HEK293 (cell line): ENCODE measurements around the gene HMGXB4.

Source experiments
- CTCF ChIA-PET: fragments of 350-600 bp; formaldehyde crosslinking; extraction: SDS; loops from one replicate; lab custom pipeline; 2021; ENCODE audit warnings: antibody characterized with exemption; lab: Yijun Ruan, JAX
- POLR2A ChIA-PET: fragments of 300-600 bp; formaldehyde crosslinking; extraction: SDS; loops from one replicate; lab custom pipeline; 2020; ENCODE audit warnings: antibody characterized with exemption, inconsistent platforms; lab: Yijun Ruan, JAX
- H3K27ac ChIP-seq: fragments of 200-500 bp; sonication (Bioruptor generic); 2 replicates; pipeline ENCODE4 v1.5.1; 2014; ENCODE audit warnings: low read depth, low read length, control low read depth, inconsistent platforms; ENCODE audit errors: extremely low read depth
- H3K36me3 ChIP-seq, 2 experiments: fragments of 200-500 bp in 1 of 2; sonication (Bioruptor generic) in 1 of 2; 1 replicate in 1 of 2; 2 replicates in 1 of 2; pipeline ENCODE4 v1.5.1; 2014 to 2017; ENCODE audit warnings: inconsistent platforms in 2 of 2, low read length in 2 of 2; ENCODE audit not compliant: control insufficient read depth in 2 of 2, insufficient read depth in 1 of 2
- H3K4me1 ChIP-seq: fragments of 200-500 bp; sonication (Bioruptor generic); 2 replicates; pipeline ENCODE4 v1.5.1; 2014; ENCODE audit warnings: mild to moderate bottlenecking, low read length, inconsistent platforms; ENCODE audit not compliant: control insufficient read depth, insufficient read depth
- H3K4me3 ChIP-seq: 2 replicates; pipeline ENCODE4 v1.5.1; 2011; ENCODE audit warnings: low read depth, mild to moderate bottlenecking, control low read depth, low read length, moderate library complexity
- H3K9me3 ChIP-seq: fragments of 200-500 bp; sonication (Bioruptor generic); 2 replicates; pipeline ENCODE4 v1.5.1; 2014; ENCODE audit warnings: low read depth, low read length, inconsistent platforms; ENCODE audit not compliant: control insufficient read depth, insufficient read depth
- SCRT2 ChIP-seq: fragments of 450-650 bp; formaldehyde crosslinking; IDR thresholded peaks from 2 replicates; pipeline ENCODE4 v1.5.1; 2016; ENCODE audit warnings: missing biosample characterization, missing genetic modification characterization
- SP2 ChIP-seq: fragments of 450-650 bp; formaldehyde crosslinking; IDR thresholded peaks from 2 replicates; pipeline ENCODE4 v1.5.1; 2016; ENCODE audit warnings: missing biosample characterization, missing genetic modification characterization
- ZBTB17 ChIP-seq: fragments of 450-650 bp; formaldehyde crosslinking; IDR thresholded peaks from 2 replicates; pipeline ENCODE4 v1.5.1; 2016; ENCODE audit warnings: missing biosample characterization, missing genetic modification characterization
- ZFHX2 ChIP-seq: fragments of 450-650 bp; formaldehyde crosslinking; conservative IDR thresholded peaks from 2 replicates; pipeline ENCODE4 v1.5.1; 2016; ENCODE audit warnings: missing biosample characterization, missing genetic modification characterization
- ZFP37 ChIP-seq: fragments of 450-650 bp; formaldehyde crosslinking; IDR thresholded peaks from 2 replicates; pipeline ENCODE4 v1.5.1; 2016; ENCODE audit warnings: missing biosample characterization, missing genetic modification characterization
- ZFP41 ChIP-seq: fragments of 450-650 bp; formaldehyde crosslinking; IDR thresholded peaks from 2 replicates; pipeline ENCODE4 v1.5.1; 2016; ENCODE audit warnings: missing biosample characterization, missing genetic modification characterization, borderline replicate concordance
- ZFP69B ChIP-seq: fragments of 450-650 bp; formaldehyde crosslinking; IDR thresholded peaks from 2 replicates; pipeline ENCODE4 v1.5.1; 2016; ENCODE audit warnings: missing biosample characterization, missing genetic modification characterization
- ZIC2 ChIP-seq: fragments of 450-650 bp; formaldehyde crosslinking; IDR thresholded peaks from 2 replicates; pipeline ENCODE4 v1.5.1; 2016; ENCODE audit warnings: missing biosample characterization, missing genetic modification characterization
- ZNF211 ChIP-seq: fragments of 450-650 bp; formaldehyde crosslinking; IDR thresholded peaks from 2 replicates; pipeline ENCODE4 v1.5.1; 2016; ENCODE audit warnings: low read depth, missing biosample characterization, missing genetic modification characterization
- ZNF341 ChIP-seq: fragments of 450-650 bp; formaldehyde crosslinking; IDR thresholded peaks from 2 replicates; pipeline ENCODE4; 2016; ENCODE audit warnings: low read depth, missing biosample characterization, missing genetic modification characterization
- ZNF571 ChIP-seq: fragments of 450-650 bp; formaldehyde crosslinking; IDR thresholded peaks from 2 replicates; pipeline ENCODE4 v1.5.0; 2017; ENCODE audit warnings: missing biosample characterization, missing genetic modification characterization
- ZNF629 ChIP-seq: fragments of 450-650 bp; formaldehyde crosslinking; IDR thresholded peaks from 2 replicates; pipeline ENCODE4 v1.5.1; 2017; ENCODE audit warnings: missing biosample characterization, missing genetic modification characterization
- ZNF654 ChIP-seq: fragments of 450-650 bp; formaldehyde crosslinking; IDR thresholded peaks from 2 replicates; pipeline ENCODE4 v1.5.1; 2016; ENCODE audit warnings: low read depth, missing biosample characterization, missing genetic modification characterization
- ZSCAN23 ChIP-seq: fragments of 450-650 bp; formaldehyde crosslinking; IDR thresholded peaks from 2 replicates; pipeline ENCODE4 v1.5.1; 2016; ENCODE audit warnings: missing biosample characterization, missing genetic modification characterization
- TF ChIP-seq, protein P1 (sequence below): fragments of 450-650 bp; formaldehyde crosslinking; IDR thresholded peaks from 2 replicates; pipeline ENCODE4 v1.5.1; 2016; ENCODE audit warnings: missing biosample characterization, missing genetic modification characterization, low read depth
- TF ChIP-seq, protein P2 (sequence below): fragments of 450-650 bp; formaldehyde crosslinking; IDR thresholded peaks from 2 replicates; pipeline ENCODE4 v1.5.1; 2016; ENCODE audit warnings: missing biosample characterization, missing genetic modification characterization
- TF ChIP-seq, protein P3 (sequence below): fragments of 450-650 bp; formaldehyde crosslinking; IDR thresholded peaks from 2 replicates; pipeline ENCODE4 v1.5.1; 2016; ENCODE audit warnings: missing biosample characterization, missing genetic modification characterization

HMGXB4 gene

DNA sequence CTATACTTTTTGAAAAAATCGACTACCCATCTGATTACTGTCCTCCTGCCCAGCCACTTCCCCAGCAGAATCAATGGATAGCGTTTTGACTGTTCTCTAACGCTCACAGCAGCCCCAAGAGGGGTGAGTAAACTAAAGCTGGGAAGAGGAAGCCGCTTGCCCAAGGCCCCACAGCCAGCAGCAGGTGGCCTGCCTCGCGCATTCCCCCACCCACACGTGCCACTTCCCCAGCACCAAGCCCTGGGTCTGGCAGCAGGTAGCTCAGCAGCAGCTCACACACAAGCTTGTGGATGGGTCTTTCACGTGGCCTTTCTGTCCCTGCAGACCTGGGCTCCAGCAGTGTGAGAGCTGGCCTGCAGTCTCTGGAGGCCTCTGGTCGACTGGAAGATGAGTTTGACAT is 76.7 kb downstream of the HMGXB4 start:
- CTCF ChIA-PET: interaction anchor here (0.5 kb wide), 1 partner anchor 14 kb away, joined by 3 read pairs; no protein-coding TSS in a partner anchor
- no peaks in the 10 kb centered on the region for H3K9me3 ChIP-seq
- no peak overlapping the region for H3K27ac ChIP-seq
- POLR2A ChIA-PET: no interaction called here
- H3K4me3 ChIP-seq: no peak overlapping the region
- H3K4me1 ChIP-seq: no peaks in the 10 kb centered on the region
- peaks cover 4 to 92% of the 10 kb centered on the region in 2 experiments; a peak in 2 of 3 replicates for H3K36me3 ChIP-seq
- TF ChIP-seq SCRT2 (tag by site-specific recombination) (peak; percentile 60; the same call in 1 of the 2 replicates), ZNF211 (tag by site-specific recombination) (no peak), ZFHX2 (peak; percentile 34; the same call in 1 of the 2 replicates), ZIC2 (tag by site-specific recombination) (peak; percentile 88)

DNA sequence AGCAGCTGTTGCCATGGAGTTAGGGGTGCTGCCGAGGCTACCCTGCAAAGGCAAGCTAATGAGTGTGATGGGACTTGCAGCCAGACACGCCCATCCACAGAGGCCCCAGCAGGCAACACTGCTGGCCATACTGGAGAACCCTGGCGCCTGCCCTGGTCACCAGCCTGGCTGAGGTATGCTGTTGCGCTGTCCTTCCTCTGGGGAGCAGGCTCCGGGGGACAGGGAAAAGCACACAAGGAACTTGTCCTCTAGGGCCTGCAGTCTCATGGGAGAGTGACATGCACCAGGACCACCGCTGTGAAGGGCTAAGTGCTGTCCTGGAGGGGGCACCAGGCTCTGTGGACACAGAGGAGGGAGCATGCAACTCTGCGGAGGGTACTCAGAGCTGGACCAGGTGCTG is 78.2 kb downstream of the HMGXB4 start:
- ChIA-PET CTCF (interaction anchor here (0.5 kb wide), 1 partner anchor 488 kb away, joined by 3 read pairs; no protein-coding TSS in a partner anchor), POLR2A (no interaction called here)
- TF ChIP-seq SP2 (tag by site-specific recombination): no peak
- no peak for TF ChIP-seq ZNF654
- TF ChIP-seq ZNF571 (tag by site-specific recombination): no peak
- TF ChIP-seq, protein P1, sequence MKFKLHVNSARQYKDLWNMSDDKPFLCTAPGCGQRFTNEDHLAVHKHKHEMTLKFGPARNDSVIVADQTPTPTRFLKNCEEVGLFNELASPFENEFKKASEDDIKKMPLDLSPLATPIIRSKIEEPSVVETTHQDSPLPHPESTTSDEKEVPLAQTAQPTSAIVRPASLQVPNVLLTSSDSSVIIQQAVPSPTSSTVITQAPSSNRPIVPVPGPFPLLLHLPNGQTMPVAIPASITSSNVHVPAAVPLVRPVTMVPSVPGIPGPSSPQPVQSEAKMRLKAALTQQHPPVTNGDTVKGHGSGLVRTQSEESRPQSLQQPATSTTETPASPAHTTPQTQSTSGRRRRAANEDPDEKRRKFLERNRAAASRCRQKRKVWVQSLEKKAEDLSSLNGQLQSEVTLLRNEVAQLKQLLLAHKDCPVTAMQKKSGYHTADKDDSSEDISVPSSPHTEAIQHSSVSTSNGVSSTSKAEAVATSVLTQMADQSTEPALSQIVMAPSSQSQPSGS (tag by site-specific recombination): no peak
- TF ChIP-seq, protein P2, sequence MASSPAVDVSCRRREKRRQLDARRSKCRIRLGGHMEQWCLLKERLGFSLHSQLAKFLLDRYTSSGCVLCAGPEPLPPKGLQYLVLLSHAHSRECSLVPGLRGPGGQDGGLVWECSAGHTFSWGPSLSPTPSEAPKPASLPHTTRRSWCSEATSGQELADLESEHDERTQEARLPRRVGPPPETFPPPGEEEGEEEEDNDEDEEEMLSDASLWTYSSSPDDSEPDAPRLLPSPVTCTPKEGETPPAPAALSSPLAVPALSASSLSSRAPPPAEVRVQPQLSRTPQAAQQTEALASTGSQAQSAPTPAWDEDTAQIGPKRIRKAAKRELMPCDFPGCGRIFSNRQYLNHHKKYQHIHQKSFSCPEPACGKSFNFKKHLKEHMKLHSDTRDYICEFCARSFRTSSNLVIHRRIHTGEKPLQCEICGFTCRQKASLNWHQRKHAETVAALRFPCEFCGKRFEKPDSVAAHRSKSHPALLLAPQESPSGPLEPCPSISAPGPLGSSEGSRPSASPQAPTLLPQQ: no peak
- TF ChIP-seq, protein P3, sequence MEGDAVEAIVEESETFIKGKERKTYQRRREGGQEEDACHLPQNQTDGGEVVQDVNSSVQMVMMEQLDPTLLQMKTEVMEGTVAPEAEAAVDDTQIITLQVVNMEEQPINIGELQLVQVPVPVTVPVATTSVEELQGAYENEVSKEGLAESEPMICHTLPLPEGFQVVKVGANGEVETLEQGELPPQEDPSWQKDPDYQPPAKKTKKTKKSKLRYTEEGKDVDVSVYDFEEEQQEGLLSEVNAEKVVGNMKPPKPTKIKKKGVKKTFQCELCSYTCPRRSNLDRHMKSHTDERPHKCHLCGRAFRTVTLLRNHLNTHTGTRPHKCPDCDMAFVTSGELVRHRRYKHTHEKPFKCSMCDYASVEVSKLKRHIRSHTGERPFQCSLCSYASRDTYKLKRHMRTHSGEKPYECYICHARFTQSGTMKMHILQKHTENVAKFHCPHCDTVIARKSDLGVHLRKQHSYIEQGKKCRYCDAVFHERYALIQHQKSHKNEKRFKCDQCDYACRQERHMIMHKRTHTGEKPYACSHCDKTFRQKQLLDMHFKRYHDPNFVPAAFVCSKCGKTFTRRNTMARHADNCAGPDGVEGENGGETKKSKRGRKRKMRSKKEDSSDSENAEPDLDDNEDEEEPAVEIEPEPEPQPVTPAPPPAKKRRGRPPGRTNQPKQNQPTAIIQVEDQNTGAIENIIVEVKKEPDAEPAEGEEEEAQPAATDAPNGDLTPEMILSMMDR (tag by site-specific recombination): 0 out of 2 replicates have a peak, but pooled peaks have one; percentile 12
- no peak for TF ChIP-seq ZFP41 (tag by site-specific recombination)
- Histone ChIP-seq H3K4me3 (no peak overlapping the region), H3K4me1 (no peaks in the 10 kb centered on the region), H3K27ac (no peak overlapping the region), H3K9me3 (no peaks in the 10 kb centered on the region), H3K36me3 (peaks cover 4 to 86% of the 10 kb centered on the region in 2 experiments; a peak in 2 of 3 replicates)

DNA sequence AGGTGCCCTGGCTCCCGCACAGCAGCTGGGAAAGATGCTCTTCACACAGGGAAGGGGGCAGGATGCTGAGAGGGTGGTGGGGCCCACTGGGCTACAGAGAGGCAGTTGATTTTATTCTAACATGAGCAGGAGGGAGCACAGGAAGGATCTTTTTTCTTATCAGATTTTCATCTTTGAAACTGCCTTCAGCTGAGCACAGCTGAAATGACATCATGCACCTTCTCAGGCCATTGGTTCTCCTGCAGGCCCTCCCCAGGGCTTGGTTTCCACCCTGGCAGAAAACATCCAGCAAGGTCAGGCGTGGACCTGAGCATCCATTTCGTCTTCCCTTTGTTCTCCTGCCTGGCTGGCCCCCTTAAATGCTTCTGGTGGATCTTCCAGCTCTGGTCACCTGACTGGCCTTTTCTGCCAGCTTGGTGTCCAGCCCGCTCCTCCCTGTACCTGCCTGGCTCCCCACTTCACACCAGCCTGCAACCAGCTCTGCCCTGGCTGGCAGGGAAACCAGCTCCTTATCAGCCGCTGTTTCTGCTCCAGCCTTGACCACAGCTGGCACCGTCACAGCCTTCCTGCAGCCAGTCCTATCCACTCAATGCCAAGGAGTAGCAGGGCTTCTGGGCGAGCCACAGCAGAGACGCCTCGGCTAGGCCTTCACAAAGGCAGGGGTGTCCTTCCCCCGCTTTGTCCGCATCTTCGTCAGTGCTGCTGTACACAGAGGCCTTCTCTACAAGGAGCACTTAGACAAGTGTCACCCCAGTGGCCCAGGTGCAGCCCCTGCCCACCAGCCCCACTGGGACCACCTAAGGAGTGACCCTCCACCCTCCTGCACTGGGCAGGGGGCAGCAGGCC is 78.9 kb downstream of the HMGXB4 start:
- Histone ChIP-seq H3K36me3 (peaks cover under 1 to 86% of the 10 kb centered on the region in 2 experiments; a peak in 2 of 3 replicates), H3K9me3 (no peaks in the 10 kb centered on the region), H3K4me1 (no peaks in the 10 kb centered on the region), H3K27ac (no peak overlapping the region), H3K4me3 (no peak overlapping the region)
- CTCF ChIA-PET: interaction anchor here (0.5 kb wide), 1 partner anchor 489 kb away, joined by 3 read pairs; no protein-coding TSS in a partner anchor
- TF ChIP-seq ZSCAN23: no peak
- no peak for TF ChIP-seq ZNF341
- TF ChIP-seq, protein P2: peak; percentile 99
- no peak for TF ChIP-seq ZFP37 (tag by site-specific recombination)
- TF ChIP-seq ZFP69B (tag by site-specific recombination): peak; percentile 96
- TF ChIP-seq ZBTB17 (tag by site-specific recombination): no peak
- 0 out of 2 replicates have a peak, but pooled peaks have one; percentile 28 for TF ChIP-seq ZNF629 (tag by site-specific recombination)
- POLR2A ChIA-PET: no interaction called here
